Activated CD4-positive, alpha-beta T cell treated with anti-CD3 and anti-CD28 coated beads, Interleukin-2, amount 50 U/mL, for 4 hours (primary cell): ENCODE results near the gene ENO1.
A peak's percentile ranks its signal among the peaks of the same experiment; 100 is the strongest.

Experiments used
- DNase-seq, 2 experiments: peaks; one replicate each; pipeline ENCODE4 v3.0.0-alpha.2; 2020

Gene ENO1

GRCh38 chr1:8870103-8870502 lies 8.4 kb downstream of the ENO1 start:
- no peak for DNase-seq

- DNase-seq: no peak
Observed at GRCh38 chr1:8867878-8868567, 10.5 kb downstream of the ENO1 start.

GRCh38 chr1:8866792-8867415 lies 11.6 kb downstream of the ENO1 start:
- DNase-seq: no peak

GRCh38 chr1:8866173-8866791 lies 12.2 kb downstream of the ENO1 start:
- no peak for DNase-seq

- no peak for DNase-seq
Observed at GRCh38 chr1:8864713-8865344, 13.7 kb downstream of the ENO1 start.

- DNase-seq: no peak
Observed at GRCh38 chr1:8863794-8864233, 14.7 kb downstream of the ENO1 start.

GRCh38 chr1:8863138-8863537 lies 15.3 kb downstream of the ENO1 start:
- DNase-seq: no peak

- DNase-seq: peak; percentile 50
Observed at GRCh38 chr1:8862528-8862927, 16.0 kb downstream of the ENO1 start.

- no peak for DNase-seq
Observed at GRCh38 chr1:8860738-8861516, 17.6 kb downstream of the ENO1 start.

GRCh38 chr1:8858888-8859706 lies 19.4 kb downstream of the ENO1 start:
- DNase-seq: peak; percentile 43 to 48

GRCh38 chr1:8858112-8858668 lies 20.3 kb downstream of the ENO1 start:
- no peak for DNase-seq

- DNase-seq: no peak
Observed at GRCh38 chr1:8856689-8857412, 21.6 kb downstream of the ENO1 start.

- DNase-seq: no peak
Observed at GRCh38 chr1:8854240-8854639, 24.2 kb downstream of the ENO1 start.

- no peak for DNase-seq
Observed at GRCh38 chr1:8851060-8851459, 27.4 kb downstream of the ENO1 start.

- peak; percentile 66 for DNase-seq
Observed at GRCh38 chr1:8848663-8849386, 29.7 kb downstream of the ENO1 start.

GRCh38 chr1:8847990-8848389 lies 30.5 kb downstream of the ENO1 start:
- DNase-seq: no peak

- DNase-seq: no peak
Observed at GRCh38 chr1:8846263-8846662, 32.2 kb downstream of the ENO1 start.

GRCh38 chr1:8845104-8846097 lies 33.1 kb downstream of the ENO1 start:
- DNase-seq: no peak

GRCh38 chr1:8844501-8845006 lies 33.9 kb downstream of the ENO1 start:
- no peak for DNase-seq
